Effector CD4-positive, alpha-beta T cell (primary cell): Measurements from ENCODE around the gene TMEM209.

Source experiments
- DNase-seq: peaks from one replicate; pipeline ENCODE4 v3.0.0-alpha.2; 2020

The TMEM209 gene

GRCh38 chr7:130118801-130119200, 86.4 kb downstream of the TMEM209 start:
- no peak for DNase-seq

- no peak for DNase-seq
These were observed 86.9 kb downstream of the TMEM209 start for GRCh38 chr7:130118294-130118693.

DNA sequence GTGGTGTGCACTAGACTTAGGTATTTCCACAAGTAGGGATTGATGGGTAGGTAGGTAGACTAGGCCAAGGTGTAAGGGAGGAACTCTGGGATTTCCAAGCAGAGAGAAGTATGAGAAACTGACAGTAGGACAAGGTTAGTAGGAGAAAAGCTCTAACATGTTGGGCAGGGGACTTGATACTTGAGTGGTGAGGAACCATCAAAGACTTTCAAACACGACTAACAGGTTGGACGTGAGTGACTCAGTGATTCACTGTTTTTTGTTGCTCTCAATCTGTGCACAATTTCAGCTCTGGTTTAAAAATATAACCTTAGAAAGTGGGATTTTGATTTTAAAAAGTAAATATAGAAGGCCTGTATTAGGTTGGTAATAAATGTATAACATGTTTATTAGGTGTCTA, 90.4 kb downstream of the TMEM209 start:
- no peak for DNase-seq
